OCI-LY1 (cell line): Measurements from ENCODE around the gene FOXK1.

ENCODE experiments used
- H2AFZ ChIP-seq: fragments of 200-600 bp; sonication (generic), shearing (Covaris generic); 2 replicates; pipeline ENCODE4 v1.6.0; 2014; ENCODE audit warnings: antibody characterized with exemption, mild to moderate bottlenecking, low read length
- H3F3A ChIP-seq: fragments of 200-600 bp; sonication (generic), shearing (Covaris generic); 2 replicates; pipeline ENCODE4 v1.6.0; 2014; ENCODE audit warnings: mild to moderate bottlenecking, antibody characterized with exemption, low read length, moderate library complexity; ENCODE audit not compliant: insufficient read depth
- H3K27ac ChIP-seq: fragments of 200-600 bp; sonication (generic); 2 replicates; pipeline ENCODE4 v1.5.1; 2014; ENCODE audit warnings: low read length, mixed run types, mild to moderate bottlenecking, low read depth; ENCODE audit not compliant: poor library complexity, severe bottlenecking
- H3K27me3 ChIP-seq: fragments of 200-600 bp; sonication (generic); 2 replicates; pipeline ENCODE4 v1.6.0; 2014; ENCODE audit warnings: antibody characterized with exemption, mild to moderate bottlenecking, low read length, moderate library complexity; ENCODE audit not compliant: insufficient read depth
- H3K36me3 ChIP-seq: fragments of 200-600 bp; sonication (generic); 2 replicates; pipeline ENCODE4 v1.6.1; 2014; ENCODE audit warnings: mild to moderate bottlenecking, antibody characterized with exemption, low read length, moderate library complexity, mixed read lengths; ENCODE audit not compliant: insufficient read depth
- H3K4me1 ChIP-seq: fragments of 200-600 bp; sonication (generic); 2 replicates; pipeline ENCODE4 v1.5.1; 2014; ENCODE audit warnings: mild to moderate bottlenecking, low read length, moderate library complexity; ENCODE audit not compliant: insufficient read depth, severe bottlenecking
- H3K4me2 ChIP-seq: fragments of 200-600 bp; sonication (generic), shearing (Covaris generic); 2 replicates; pipeline ENCODE4 v1.6.1; 2014; ENCODE audit warnings: low read length
- H3K4me3 ChIP-seq: fragments of 200-600 bp; sonication (generic); 2 replicates; pipeline ENCODE4 v1.5.1; 2014; ENCODE audit warnings: low read length, low read depth, mild to moderate bottlenecking, mixed read lengths; ENCODE audit not compliant: poor library complexity, severe bottlenecking
- H3K79me2 ChIP-seq: fragments of 200-600 bp; shearing (Covaris generic); 2 replicates; pipeline ENCODE4 v1.6.1; 2016; ENCODE audit warnings: mixed run types, low read length, mixed read lengths; ENCODE audit not compliant: insufficient read depth
- H3K9ac ChIP-seq: fragments of 200-600 bp; sonication (generic), shearing (Covaris generic); 2 replicates; pipeline ENCODE4 v1.6.1; 2014; ENCODE audit warnings: mild to moderate bottlenecking, low read length, mixed read lengths
- H3K9me2 ChIP-seq: fragments of 200-600 bp; sonication (generic), shearing (Covaris generic); 2 replicates; pipeline ENCODE4 v1.6.1; 2014; ENCODE audit warnings: low read depth, mild to moderate bottlenecking, low read length, mixed read lengths
- H3K9me3 ChIP-seq: fragments of 200-600 bp; shearing (Covaris generic); 2 replicates; pipeline ENCODE4 v1.6.1; 2014; ENCODE audit warnings: low read length, mixed read lengths
- H4K20me1 ChIP-seq: fragments of 200-600 bp; sonication (generic), shearing (Covaris generic); 2 replicates; pipeline ENCODE4 v1.6.0; 2016; ENCODE audit warnings: mild to moderate bottlenecking, low read length; ENCODE audit not compliant: insufficient read depth
- EZH2 ChIP-seq: fragments of 200-600 bp; sonication (generic), shearing (Covaris generic); IDR thresholded peaks from 2 replicates; pipeline ENCODE4 v1.8.0; 2017; ENCODE audit warnings: borderline replicate concordance, mixed run types, mild to moderate bottlenecking, antibody characterized with exemption, low read length, moderate library complexity, mixed read lengths
- TF ChIP-seq, protein P1 (sequence below): fragments of 200-600 bp; sonication (generic), shearing (Covaris generic); IDR thresholded peaks from 2 replicates; pipeline ENCODE4 v1.5.1; 2017; ENCODE audit warnings: mild to moderate bottlenecking, antibody characterized with exemption, low read length, moderate library complexity, mixed read lengths

The FOXK1 gene

DNA sequence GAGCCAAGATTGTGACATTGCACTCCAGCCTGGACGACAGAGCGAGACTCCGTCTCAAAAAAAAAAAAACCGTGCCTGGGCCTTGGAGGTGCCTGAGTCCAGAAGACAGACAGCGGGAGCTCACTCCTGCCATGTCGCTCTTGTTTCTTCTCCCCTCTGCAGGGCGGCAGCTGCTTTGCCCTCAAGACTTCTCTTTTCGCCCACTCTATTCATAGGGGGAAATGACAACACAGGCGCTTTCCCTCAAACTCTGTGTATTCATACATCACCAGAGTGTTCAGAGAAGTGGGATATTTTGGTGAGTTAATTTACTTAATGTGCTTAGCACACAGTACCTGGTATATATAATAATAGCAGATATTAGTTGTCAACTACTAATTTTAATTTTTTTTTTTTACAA, 44.5 kb downstream of the FOXK1 start:
- no peak overlapping the region for H3K27ac ChIP-seq

DNA sequence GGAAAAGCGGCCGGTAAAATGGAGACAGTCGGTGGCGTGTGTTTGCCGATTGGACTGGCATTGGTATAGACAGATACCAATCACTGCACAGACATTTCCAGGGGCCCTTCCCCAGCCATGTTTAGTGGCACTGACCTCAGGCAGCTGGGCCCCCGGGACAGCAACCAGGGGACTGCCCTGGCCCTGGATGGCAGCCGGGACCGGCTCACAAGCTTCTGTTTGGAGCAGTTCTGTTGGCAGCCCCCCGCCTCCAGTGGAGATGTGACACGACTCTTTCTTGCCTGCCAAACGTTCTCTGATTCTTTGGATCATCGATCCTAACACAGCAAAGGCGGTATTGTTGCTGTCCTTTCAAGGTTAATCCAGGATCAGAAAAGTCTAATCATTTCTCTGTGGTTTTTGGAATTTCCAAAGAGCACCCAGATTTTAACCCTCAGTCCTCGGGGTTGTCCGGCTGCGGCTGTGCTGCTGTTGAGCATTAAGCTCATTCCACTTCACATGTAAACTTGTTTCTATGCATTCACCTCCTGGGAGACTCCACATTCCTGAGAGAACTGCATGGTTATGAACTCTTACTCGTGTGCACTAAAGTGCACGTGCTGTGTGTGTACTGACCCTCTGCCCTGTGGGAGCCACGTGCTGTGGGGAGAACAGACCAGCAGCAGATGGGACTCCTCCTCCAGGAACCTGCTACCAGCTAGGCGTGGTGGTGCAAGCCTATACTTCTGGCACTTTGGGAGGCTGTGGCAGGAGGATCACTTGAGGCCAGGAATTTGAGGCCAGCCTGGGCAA, 46.0 kb downstream of the FOXK1 start:
- H3K4me1 ChIP-seq = peaks cover 25% of the 10 kb centered on the region
- H3K9me2 ChIP-seq = no peaks in the 10 kb centered on the region
- no peaks in the 10 kb centered on the region for H3K9me3 ChIP-seq
- peaks cover 13% of the 10 kb centered on the region for H3K36me3 ChIP-seq
- no peaks in the 10 kb centered on the region for H4K20me1 ChIP-seq
- H3K9ac ChIP-seq = no peak overlapping the region
- no peak overlapping the region for H3K4me2 ChIP-seq
- H3K27me3 ChIP-seq = no peaks in the 10 kb centered on the region
- no peak overlapping the region for H2AFZ ChIP-seq
- TF ChIP-seq, protein P1, sequence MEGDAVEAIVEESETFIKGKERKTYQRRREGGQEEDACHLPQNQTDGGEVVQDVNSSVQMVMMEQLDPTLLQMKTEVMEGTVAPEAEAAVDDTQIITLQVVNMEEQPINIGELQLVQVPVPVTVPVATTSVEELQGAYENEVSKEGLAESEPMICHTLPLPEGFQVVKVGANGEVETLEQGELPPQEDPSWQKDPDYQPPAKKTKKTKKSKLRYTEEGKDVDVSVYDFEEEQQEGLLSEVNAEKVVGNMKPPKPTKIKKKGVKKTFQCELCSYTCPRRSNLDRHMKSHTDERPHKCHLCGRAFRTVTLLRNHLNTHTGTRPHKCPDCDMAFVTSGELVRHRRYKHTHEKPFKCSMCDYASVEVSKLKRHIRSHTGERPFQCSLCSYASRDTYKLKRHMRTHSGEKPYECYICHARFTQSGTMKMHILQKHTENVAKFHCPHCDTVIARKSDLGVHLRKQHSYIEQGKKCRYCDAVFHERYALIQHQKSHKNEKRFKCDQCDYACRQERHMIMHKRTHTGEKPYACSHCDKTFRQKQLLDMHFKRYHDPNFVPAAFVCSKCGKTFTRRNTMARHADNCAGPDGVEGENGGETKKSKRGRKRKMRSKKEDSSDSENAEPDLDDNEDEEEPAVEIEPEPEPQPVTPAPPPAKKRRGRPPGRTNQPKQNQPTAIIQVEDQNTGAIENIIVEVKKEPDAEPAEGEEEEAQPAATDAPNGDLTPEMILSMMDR = no peak
- no peak for TF ChIP-seq EZH2
- H3K4me3 ChIP-seq = no peak overlapping the region
- H3K27ac ChIP-seq = no peak overlapping the region
- H3F3A ChIP-seq = no peaks in the 10 kb centered on the region
- H3K79me2 ChIP-seq = no peaks in the 10 kb centered on the region

More for the DNA sequence above, 44.5 kb downstream of the FOXK1 start:
- H3K79me2 ChIP-seq = no peaks in the 10 kb centered on the region
- no peak overlapping the region for H3K4me2 ChIP-seq
- H3K4me1 ChIP-seq = peaks cover 25% of the 10 kb centered on the region
- TF ChIP-seq, protein P1 = no peak
- no peak for TF ChIP-seq EZH2
- no peaks in the 10 kb centered on the region for H4K20me1 ChIP-seq
- no peaks in the 10 kb centered on the region for H3K27me3 ChIP-seq
- no peaks in the 10 kb centered on the region for H3F3A ChIP-seq
- H3K9ac ChIP-seq = no peak overlapping the region
- H3K9me2 ChIP-seq = no peaks in the 10 kb centered on the region
- H2AFZ ChIP-seq = no peak overlapping the region
- H3K4me3 ChIP-seq = no peak overlapping the region
- H3K9me3 ChIP-seq = no peaks in the 10 kb centered on the region
- peaks cover 12% of the 10 kb centered on the region for H3K36me3 ChIP-seq

DNA sequence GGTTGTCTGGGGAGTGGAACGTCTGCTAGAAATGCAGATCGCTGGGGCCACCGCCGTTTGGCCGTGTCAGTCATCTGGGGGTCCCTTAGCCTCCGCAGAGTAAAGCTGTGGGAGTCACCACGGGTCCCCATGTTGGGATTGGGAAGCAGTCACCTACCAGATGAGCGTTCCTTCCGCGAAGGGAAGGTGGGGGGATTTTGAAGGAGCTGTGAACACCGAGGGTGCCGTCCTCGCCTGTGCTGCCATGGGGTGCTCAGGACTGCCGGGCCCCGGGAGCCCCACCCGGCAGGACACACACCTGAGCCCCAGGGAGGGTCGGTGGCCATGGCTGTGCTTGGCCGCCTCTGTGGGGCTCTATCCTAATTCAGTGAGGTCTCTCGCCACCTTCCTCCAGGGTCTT, 47.2 kb downstream of the FOXK1 start:
- no peaks in the 10 kb centered on the region for H4K20me1 ChIP-seq
- no peaks in the 10 kb centered on the region for H3K9me3 ChIP-seq
- H3K4me3 ChIP-seq = no peak overlapping the region
- no peak overlapping the region for H2AFZ ChIP-seq
- peaks cover 17% of the 10 kb centered on the region for H3K4me1 ChIP-seq
- H3K27ac ChIP-seq = no peak overlapping the region
- peaks cover 13% of the 10 kb centered on the region; the same call in 1 of the 2 replicates for H3K36me3 ChIP-seq
- no peaks in the 10 kb centered on the region for H3F3A ChIP-seq
- TF ChIP-seq, protein P1 = no peak
- no peak for TF ChIP-seq EZH2
- H3K79me2 ChIP-seq = no peaks in the 10 kb centered on the region
- no peaks in the 10 kb centered on the region for H3K27me3 ChIP-seq
- no peaks in the 10 kb centered on the region for H3K9me2 ChIP-seq
- H3K9ac ChIP-seq = no peak overlapping the region
- no peak overlapping the region for H3K4me2 ChIP-seq
